ENCODE results near the gene SUSD5.

SUSD5 gene
- total RNA-seq: 0 reads per million in 2 donors

DNA sequence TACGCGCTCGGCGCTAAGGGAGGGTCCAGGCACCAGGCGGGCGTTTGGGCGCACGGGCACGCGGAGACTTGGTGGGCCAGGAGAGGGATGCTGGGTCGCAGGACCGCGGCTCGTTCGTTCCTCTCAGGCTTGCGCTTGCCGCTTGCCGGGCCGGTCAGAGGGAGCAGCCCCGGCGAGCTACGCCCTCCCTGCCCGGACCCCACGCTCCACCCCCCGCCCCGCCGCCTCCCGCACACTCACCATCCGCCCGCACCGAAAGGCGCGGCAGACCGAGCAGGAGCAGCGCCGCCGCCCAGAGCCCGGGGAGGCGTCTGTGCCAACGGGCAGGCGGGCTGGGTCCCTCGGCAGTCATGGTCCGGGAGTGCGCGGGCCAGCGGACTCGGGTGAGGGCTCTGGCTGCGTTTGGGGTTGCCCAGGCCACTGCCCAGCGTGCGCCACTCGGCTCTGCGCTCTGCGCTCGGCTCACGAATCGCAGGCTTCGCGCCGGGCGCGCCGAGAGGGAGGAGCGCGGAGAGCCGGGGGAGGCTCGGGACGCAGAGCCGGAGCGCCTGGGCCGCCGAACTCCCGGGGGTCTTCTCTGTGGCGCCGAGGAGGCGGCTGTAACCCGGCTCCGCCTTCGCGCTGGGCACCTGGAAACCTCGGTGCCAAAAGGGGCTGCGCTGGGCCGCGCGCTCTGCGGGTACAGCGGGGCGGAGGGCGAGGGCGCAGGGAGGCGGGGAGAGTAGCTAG, at the start of gene SUSD5:
Gene SUSD5, minus strand, starts transcription at position 365 of the 729 bp plus-strand sequence. Its CDS starts 13 bp downstream, at position 352.
- DNase-seq: no peak

DNA sequence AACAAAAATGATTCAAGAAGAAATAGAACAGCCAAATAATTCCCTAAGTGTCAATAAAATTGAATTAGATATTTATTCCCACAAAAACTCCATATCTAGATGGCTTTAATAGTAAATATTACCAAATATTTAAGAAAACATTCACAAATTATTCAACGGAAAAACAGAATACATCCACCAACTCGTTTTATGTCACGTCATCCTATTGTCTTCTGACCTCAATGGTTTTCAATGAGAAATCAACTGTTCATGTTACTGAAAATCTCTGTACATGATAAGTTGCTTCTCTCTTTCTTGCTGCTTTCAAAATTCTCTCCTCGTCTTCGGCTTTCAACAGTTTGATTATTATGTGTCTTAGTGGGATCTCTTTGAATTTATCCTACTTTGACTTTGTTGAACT, 41.5 kb upstream of the SUSD5 start:
- DNase-seq: no peak

DNA sequence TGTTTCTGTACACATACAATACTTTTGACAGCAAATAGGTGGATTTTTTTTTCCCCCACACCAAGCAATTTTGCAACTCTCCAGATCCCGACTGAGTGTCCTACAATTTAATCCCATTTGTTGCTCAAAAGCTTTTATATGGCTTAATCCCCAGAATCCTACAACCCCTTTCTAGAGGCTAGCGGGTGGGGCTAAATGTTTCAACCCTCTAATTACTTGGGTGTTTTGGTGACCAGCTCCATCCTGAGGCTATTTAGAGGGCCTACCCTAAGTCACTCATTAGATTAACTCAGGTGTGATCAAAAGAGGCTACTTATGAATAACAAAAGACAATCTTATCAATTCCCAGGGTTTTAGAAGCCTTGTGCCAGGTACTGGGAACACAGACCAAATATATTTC, 37.6 kb upstream of the SUSD5 start:
- DNase-seq: no peak

DNA sequence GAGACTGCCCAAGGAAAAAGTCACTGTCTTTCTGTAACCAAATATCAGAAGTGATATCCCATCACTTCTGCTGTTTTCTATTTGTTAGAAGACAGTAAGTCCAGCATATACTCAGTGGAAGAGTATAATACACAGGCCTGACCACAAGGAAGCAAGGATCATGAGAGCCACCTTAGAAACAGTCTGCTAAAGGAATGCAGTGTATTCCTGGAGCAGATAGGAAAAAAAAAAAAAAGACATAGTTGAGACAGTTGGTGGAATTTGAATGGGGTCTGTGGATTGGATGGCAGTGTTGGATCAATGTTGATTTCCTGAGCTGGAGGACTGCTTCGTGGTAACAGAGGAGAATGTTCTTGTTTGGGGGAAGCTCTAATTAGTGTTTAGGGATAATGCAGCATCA, 32.1 kb upstream of the SUSD5 start:
- DNase-seq: no peak

DNA sequence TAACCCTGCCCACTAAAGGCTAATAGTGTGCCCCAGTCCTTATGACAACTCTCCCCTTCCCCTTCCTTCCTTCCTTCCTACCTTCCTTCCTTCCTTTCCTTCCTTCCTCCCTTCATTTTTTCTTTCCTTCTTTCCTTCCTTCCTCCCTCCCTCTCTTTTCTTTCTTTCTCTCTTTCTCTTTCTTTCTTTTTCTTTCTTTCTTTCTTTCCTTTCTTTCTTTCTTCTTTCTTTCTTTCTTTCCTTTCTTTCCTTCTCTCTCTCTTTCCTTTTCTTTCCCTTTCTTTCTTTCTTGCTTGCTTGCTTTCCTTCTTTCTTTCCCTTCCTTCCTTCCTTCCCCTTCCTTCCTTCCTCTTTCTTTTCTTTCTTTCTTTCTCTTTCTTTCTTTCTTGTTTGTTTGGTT, 28.2 kb upstream of the SUSD5 start:
- DNase-seq: no peak

DNA sequence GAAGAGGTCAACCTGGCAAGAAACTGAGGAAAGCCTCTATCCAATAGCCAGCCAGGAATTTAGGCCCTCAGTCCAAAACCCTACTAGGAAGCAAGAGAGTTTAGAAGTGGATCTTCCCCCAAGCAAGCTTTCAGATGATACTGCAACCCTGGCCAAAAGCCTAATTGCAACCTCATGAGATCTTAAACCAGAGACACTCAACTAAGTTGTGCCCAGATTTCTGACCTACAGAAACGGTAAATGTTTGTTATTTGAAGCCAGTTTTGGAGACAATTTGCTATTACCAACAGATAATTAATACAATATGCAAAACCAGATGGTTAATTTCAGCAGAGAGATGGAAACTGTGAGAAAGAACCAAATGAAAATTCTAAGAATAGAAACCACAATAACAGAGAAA, 21.7 kb upstream of the SUSD5 start:
- no peak for DNase-seq

DNA sequence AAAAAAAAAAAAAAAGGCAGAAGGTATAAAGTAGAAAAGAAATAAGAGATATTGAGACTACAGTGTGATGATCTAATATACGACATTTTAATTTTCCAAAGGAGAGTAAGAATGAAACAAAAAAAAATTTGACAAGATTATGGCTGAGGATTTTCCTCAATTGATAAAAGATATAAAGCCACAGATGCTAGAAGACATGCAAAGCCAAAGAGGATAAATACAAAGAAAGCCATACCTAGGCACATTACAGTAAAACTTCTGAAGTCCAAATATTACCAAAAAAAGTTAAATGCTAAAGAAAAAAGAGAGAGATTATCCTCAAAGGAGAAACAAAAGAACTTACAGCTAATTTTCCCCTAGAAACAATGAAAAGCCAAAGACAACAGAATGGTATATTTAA, 20.3 kb upstream of the SUSD5 start:
- no peak for DNase-seq

DNA sequence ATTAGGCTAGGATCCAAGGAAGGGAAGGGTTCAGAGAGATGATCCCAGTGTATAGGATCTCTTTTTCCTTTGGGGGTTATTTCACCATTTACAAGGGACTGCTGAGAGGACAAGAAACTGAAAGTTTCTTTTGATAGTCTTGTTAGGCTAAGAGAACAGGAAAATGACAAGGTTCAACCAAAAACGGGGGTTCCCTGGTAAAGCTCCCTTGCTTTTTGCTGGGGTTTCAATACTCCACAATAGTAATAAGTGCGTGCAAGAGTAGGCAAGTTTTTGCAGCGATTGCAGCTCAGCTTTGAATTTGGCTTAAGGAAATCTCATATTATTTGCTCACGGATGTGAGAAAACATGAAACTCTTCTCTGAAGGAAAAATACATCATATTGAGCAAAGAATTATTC, 18.8 kb upstream of the SUSD5 start:
- DNase-seq: no peak

DNA sequence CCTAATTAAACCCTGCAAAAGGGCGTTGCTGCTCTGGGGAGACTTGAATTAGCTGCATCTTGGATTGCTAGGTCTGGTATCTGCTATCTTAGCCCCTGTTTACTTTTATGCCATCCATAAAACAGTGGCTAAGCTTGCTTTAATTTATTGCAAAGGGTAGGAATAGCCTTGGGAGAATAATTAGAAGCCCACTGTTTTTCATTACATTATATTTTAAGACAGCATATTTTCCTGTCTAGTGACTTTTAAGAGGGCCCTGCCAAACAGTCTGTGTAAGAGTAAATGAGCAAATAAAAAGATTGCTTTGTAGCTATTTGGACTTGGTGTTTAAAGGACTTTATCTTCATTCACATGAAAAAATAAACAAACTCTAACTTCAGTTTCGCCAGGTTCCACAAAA, 17.4 kb upstream of the SUSD5 start:
- no peak for DNase-seq

DNA sequence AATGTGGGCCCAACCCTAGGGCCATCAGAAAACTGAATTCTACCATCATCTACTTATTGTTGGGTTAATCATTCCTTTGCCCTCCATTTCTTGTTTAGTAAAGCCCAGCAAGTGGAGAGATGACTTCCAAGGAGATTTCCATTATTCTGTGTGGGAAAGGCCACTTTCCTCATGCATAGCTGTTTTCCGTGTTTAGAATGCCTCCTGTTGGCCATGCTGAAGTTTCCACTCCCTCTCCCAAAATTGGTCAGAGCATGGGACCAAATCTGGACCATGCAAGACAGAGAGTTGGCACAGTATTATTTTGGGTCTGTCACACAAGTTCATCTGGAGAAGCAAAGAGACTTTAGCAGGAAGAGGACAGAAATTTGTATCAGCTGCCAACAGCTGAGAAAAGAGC, 15.3 kb upstream of the SUSD5 start:
- no peak for DNase-seq

DNA sequence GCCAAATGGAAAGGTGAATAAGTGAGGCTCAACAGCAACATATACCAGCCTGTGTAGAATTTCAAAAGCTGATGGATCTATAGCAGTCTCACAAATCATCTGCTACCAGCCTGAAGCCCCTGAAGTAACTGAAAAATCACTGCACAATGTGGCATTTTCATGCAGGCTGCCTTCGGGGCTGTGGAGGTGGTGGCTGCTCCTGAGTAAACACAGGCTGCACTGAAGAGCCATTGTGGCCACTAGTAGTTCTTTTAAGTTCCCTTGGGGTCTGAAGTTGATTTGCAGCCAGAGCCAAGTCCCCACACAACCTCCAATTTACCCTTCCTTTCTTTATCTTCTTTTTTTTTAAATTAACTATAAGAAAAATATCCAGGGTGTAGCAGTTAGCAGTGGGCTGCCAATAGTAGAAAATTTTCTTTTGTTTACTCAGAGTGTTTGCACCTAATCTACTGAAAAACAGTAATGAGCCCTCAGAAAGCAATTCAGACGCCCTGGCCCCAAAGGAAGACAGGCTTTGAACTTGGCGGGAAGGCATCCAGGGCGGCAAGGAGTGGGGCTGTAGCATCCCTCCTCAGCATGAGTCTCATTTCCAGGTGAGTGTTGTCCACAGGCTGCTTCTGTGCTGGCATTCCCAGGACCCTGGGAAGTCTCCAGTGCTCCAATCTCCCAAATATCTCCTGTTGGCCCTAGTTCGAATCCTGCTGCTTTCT, 13.3 kb upstream of the SUSD5 start:
- no peak for DNase-seq

DNA sequence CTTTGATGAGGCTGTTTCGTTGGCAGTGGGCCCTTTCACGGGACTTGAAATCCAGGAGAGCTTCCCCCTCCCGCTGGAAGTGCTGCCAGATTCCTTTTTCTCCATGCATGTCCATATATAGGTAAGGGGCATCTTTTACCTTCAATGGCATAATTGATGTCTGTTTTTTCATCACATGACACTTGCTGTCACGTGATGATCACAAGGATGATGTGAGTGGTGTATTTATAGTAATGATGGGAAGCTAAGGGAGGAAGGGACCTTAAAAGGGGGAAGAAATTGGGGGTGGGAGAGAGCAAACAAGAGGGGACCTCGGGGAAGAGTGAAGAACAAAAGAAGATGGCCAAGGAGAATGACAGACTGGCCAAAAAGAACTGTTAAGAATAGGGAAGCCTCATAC, 11.3 kb upstream of the SUSD5 start:
- DNase-seq: no peak

DNA sequence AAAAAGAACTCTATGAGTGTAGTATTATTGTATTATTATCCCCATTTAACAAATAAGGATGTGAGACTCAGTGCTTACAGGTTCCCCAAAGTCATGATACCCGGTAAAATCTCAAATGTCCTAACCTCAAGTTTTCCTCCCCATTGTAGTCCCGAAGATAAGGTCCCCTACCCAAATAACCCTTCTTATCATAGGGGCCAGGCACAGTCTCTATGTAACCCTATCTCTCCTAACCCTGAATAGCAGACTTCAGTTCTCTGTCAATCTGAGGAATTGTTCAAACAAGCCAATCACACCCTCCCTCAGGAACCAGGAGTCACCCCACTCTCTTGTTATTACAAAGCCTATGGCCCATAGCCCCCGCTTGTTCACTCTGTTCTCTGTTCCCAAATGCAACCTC, 10.5 kb upstream of the SUSD5 start:
- no peak for DNase-seq

DNA sequence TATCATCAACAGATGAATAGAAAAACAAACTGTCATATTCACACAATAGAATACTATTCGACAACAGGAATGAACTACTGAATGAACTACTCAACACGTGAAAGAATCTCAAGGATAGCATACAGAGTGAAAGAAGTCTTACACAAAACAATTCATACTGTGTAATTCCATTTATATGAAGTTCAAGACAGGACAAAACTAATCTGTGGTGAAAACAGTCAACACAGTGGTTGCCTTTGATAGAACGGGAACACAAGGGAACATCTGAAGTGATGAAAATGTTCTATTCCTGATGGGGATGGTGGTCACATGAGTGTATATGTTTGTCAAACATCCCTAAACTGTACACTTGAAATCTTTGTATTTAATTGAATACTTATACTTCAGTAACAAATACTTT, 2.6 kb upstream of the SUSD5 start:
- no peak for DNase-seq

DNA sequence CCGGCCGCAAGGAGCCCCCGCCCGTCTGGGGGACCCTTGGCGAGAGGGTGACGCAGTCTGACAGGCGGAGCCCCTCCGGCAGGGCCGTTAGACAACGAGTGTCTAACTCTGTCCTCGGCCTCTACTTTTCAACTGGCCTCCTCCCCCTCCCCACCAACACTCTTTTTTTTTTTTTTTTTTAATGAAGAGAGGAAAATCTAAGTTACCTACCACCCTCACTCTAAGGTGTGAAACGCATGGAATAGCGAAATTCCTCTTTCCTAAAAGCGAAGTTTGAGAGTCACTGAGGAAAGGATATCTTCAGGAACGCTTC, 521 bp upstream of the SUSD5 start:
- DNase-seq: no peak

DNA sequence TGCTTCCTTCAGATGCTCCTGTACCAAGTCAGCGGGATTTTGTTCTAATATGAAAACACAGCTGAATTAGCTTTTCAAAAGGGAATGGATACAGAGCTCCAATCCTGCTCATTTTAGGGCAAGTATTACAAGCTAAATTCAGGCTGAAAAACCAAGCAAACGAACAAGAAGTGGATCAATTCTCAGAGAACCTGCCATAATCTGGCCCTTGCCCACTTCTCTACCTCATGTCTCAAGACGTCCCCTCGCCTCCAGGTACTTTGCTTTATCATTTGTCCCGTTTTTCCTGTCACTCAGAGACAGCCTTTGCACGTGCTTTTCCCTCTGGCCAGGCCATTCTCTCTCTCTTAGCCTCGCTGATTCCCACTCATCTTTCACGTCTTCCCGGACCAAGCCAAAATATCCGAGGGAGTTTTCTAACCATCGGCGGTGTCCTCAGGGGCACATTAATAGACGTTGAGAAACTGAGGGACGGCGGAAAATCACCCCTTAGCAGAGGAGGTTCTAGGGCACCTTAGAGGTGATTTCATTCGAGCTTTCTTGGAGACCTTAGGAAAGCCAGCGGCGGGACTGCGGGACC, 654 bp downstream of the SUSD5 start:
- no peak for DNase-seq

DNA sequence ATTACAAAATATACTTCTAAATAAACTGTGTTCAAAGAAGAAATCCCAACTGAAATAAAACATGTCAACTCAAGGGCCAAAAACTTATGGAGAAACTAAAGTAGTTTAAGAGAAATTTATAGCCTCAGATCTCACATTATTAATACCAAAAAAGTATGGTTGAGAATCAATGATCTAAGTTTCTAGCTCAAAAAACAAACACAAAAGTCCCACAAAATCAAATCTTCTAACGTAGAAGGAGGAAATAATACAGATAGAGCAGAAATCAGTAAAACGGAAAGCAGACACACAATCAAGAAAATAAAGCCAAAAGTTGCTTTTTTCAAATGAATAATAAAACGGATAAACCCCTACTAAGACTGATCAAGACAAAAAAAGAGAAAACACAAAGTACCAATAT, 2.9 kb downstream of the SUSD5 start:
- no peak for DNase-seq

DNA sequence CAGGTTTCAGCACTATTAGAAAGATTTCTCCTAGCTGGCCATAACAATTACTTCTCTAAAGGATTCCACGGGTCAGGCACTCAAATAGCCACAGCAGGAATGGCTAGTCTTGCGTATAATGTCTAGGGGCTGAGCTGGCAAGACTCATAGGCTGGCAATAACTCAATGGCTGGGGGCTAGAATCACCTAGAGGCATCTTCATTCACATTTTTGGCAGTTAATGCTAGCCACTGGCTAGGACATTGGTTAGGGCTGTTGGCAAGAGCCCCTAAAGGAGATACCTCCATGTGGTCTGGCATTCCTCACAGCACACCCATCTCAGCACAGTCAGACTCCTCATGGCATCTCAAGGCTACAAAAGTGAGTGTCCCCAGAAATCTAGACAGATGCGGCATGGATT, 6.2 kb downstream of the SUSD5 start:
- no peak for DNase-seq

DNA sequence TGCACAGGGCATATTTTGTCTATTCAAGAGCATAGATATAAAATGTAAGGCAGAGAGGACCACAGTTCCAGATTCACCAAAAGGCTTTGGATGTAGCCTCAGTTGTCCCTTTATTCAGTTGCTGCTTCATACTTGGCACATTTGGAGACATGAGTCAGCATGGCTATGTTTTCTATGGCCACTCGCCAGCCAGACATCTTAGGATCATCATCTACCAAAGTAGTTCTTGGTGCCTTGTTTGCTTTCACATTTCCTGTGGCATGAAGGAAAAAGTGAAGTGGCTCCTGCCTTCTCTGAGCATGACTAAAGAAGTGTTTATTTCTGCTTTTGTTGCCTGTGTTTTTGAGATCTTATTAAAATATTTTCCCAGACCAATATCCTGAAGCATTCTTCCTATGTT, 7.2 kb downstream of the SUSD5 start:
- DNase-seq: no peak

DNA sequence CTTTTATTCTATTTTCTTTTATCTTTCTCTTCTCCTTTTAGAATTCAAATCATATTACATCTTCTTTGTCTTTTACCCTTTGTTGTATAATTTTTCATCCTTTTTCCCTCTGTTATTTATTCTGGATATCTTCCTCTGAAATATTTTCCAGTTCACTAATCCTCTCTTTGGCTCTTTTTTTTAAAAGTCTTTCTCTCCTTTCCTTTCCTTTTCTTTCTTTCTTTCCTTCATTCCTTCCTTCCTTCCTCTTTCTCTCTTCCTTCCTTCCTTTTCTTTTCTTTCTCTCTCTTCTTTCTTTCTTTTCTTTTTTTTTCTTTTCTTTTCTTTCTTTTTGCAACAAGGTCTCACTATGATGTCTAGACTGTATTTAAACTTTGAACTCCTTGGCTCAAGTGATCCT, 9.3 kb downstream of the SUSD5 start:
- no peak for DNase-seq

DNA sequence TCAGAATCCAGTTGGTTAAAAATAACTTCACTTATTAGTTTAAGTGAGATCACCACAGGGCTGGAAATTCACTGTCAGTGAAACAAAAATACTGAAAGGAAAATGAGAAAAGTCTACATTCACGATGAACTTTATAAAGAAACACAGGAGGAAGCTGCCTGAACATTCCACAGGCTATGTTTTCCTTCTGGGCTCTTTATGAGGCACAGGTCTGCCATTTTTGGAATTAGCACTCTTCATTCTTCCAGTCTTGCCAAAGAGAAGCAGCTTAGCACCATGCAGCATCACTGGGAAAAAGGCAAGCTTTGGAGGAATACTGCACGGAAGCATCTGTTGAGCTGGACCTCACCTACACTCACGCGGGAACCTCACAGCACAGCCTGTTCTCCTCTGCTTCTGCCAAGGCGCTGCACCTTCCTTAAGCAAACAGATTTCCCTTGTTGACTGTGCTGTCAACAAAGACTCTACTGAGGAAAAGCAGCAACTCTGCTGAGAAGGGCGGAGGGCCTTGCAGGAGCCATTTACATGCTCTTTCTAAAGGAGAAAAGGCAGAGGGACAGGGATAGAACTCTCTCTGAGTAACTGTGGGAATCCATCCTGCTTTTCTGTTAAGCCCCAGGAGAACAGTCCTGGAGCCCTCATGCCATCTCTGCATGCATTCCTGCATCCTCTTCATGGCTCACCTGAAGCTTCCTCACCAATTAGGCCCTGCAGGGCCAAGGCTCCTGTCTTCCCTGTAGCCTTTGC, 15.7 kb downstream of the SUSD5 start:
- no peak for DNase-seq

DNA sequence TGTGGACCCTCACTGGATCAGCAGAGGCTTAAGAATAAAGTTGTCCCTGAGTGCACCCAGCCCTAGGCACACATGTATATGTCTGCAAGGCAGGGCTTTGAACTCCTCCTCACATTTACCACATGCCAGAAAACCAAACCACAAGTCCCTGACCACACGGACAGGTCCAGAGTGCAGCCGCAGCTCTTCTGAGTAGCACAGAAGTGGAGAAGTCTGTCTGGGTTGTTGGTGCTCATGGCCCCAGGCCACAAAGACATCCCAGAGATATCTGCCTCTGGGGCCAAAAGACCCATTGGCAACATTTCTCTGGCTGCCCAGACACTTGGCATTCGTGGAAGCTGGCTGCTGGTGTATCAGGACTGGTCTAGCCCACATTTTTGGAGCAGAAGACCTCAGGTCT, 17.4 kb downstream of the SUSD5 start:
- no peak for DNase-seq

DNA sequence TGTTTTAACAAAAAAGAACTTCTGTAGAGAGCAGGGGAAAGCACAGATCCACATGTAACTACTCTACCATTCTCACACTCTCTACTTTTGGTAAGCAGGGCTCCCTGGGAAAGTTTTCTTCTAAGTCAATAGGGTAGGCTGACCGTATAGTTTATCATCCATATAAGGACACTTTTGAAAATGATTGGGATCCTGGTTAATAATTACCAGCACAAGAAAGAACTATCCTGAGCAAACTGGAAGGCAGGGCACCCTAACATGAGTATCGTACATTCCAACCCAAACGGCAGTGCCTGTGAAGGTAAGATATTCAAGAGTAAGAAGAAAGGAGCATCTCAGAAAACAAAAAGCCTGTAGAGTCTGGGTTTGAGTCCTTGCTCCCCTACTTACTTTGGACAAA, 22.1 kb downstream of the SUSD5 start:
- no peak for DNase-seq

DNA sequence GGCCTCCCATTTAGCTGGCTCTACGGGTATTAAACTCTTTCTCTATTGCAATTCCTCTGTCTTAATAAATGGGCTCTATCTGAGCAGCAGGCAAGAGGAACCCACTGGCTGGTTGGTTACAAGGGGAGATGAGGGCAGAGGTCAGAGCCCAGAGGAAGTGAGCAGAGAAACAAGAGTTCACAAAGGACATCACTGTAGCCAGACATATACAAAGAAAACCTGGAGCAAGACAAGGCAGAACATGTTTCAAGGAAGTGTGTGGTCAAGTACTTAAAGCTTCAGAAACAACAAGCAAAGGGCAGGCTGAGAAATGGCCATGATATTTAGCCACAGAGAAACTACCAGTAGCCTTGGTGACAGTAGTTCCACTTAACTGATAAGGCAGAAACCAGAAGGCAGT, 24.3 kb downstream of the SUSD5 start:
- DNase-seq: no peak
